ENCODE measurements around the gene AUNIP. TPM values are rescaled to one million over a fixed set of nuclear protein-coding genes. Genes with fewer than 3 reads are reported as not detected.

Gene AUNIP
- total RNA-seq, 1 experiment from 2014 or later = 17.6 TPM

GRCh38 chr1:25820247-25821111 lies 38.8 kb downstream of the AUNIP start:
- H3K4me2 ChIP-seq (ENCODE audit: low read length) = peak overlapping the region; percentile 93
- H3K9ac ChIP-seq (ENCODE audit: low read length) = peak overlapping the region; percentile 89
- H4K20me1 ChIP-seq (ENCODE audit: low read length) = peaks cover 11% of the 10 kb centered on the region; the same call in 1 of the 2 replicates
- no peak for TF ChIP-seq EZH2 (IDR thresholded peaks at IDR 0.05; ENCODE audit: low read length, unreplicated experiment)
- TF ChIP-seq CTCF (conservative IDR thresholded peaks at IDR 0.05; ENCODE audit: low read depth, low read length) = no peak
- no peak for TF ChIP-seq EZH2phosphoT487 (IDR thresholded peaks at IDR 0.05; ENCODE audit: borderline replicate concordance, low read length)
- POLR2A ChIA-PET (ENCODE audit: unreplicated experiment) = interaction anchor here (0.6 kb wide), 4 partner anchors 20 to 1338 kb away, joined by 3 to 16 read pairs (median 5); partner anchors contain the start of gene PAFAH2
- ATAC-seq = peak; percentile 62
- no peaks in the 10 kb centered on the region for H3F3A ChIP-seq (ENCODE audit: low read length, unreplicated experiment)
- no TSS peak for BruUV-seq (replicated peaks)
- peak; percentile 68 for DNase-seq
- H3K9me2 ChIP-seq (replicated peaks; ENCODE audit: low read length) = no peaks in the 10 kb centered on the region
- H2AFZ ChIP-seq (ENCODE audit: low read length) = peak overlapping the region; percentile 88
- no peaks in the 10 kb centered on the region for H3K36me3 ChIP-seq (ENCODE audit: low read depth, low read length)
- peak overlapping the region; percentile 41 for H3K27ac ChIP-seq (ENCODE audit: low read length)
- no peaks in the 10 kb centered on the region for H3K9me3 ChIP-seq (ENCODE audit: low read length)
- peaks cover 41% of the 10 kb centered on the region for H3K79me2 ChIP-seq (ENCODE audit: low read length)
- CTCF ChIA-PET = interaction anchor here (0.9 kb wide), 1 partner anchor 212 kb away, joined by 3 read pairs; no protein-coding TSS in a partner anchor
- peaks cover 23% of the 10 kb centered on the region for H3K4me1 ChIP-seq (ENCODE audit: insufficient read depth, low read length)
- H3K4me3 ChIP-seq (ENCODE audit: low read length) = peak overlapping the region; percentile 93
- no peaks in the 10 kb centered on the region for H3K27me3 ChIP-seq (ENCODE audit: low read length)
- intact Hi-C loops (cut with micrococcal nuclease) = loop anchor here (5.0 kb wide), 1 partner anchor 177 kb away; the partner anchor contains the start of gene PAFAH2

- ChIA-PET POLR2A (ENCODE audit: unreplicated experiment) (interaction anchor here (0.6 kb wide), 5 partner anchors 21 to 1338 kb away, joined by 3 to 16 read pairs (median 4); partner anchors contain the start of gene PAFAH2), CTCF (no interaction called here)
- Histone ChIP-seq H3K4me2 (ENCODE audit: low read length) (peak within 1 kb of the TSS; percentile 93), H3K9me2 (replicated peaks; ENCODE audit: low read length) (no peaks in the 10 kb centered on the region), H3K79me2 (ENCODE audit: low read length) (peaks cover 41% of the 10 kb centered on the region), H4K20me1 (ENCODE audit: low read length) (peaks cover 11% of the 10 kb centered on the region; the same call in 1 of the 2 replicates), H2AFZ (ENCODE audit: low read length) (peak within 1 kb of the TSS; percentile 88), H3K36me3 (ENCODE audit: low read depth, low read length) (no peaks in the 10 kb centered on the region), H3K27me3 (ENCODE audit: low read length) (no peaks in the 10 kb centered on the region), H3F3A (ENCODE audit: low read length, unreplicated experiment) (no peaks in the 10 kb centered on the region), H3K27ac (ENCODE audit: low read length) (peak within 1 kb of the TSS; percentile 41), H3K9ac (ENCODE audit: low read length) (peak within 1 kb of the TSS; percentile 89), H3K9me3 (ENCODE audit: low read length) (no peaks in the 10 kb centered on the region), H3K4me1 (ENCODE audit: insufficient read depth, low read length) (peaks cover 23% of the 10 kb centered on the region), H3K4me3 (ENCODE audit: low read length) (peak within 1 kb of the TSS; percentile 93)
- ATAC-seq = peak; percentile 83
- no TSS peak for BruUV-seq (replicated peaks)
- TF ChIP-seq CTCF (conservative IDR thresholded peaks at IDR 0.05; ENCODE audit: low read depth, low read length) (no peak), EZH2 (IDR thresholded peaks at IDR 0.05; ENCODE audit: low read length, unreplicated experiment) (no peak), EZH2phosphoT487 (IDR thresholded peaks at IDR 0.05; ENCODE audit: borderline replicate concordance, low read length) (no peak)
- peak; percentile 72 for DNase-seq
- intact Hi-C loops (cut with micrococcal nuclease) = loop anchor here (5.0 kb wide), 1 partner anchor 178 kb away; the partner anchor contains the start of gene PAFAH2
Observed at GRCh38 chr1:25819491-25820246, 39.6 kb downstream of the AUNIP start, which contains the start of gene MTFR1L. Gene MTFR1L, plus strand, starts transcription at chr1:25819954. Its CDS starts 3,151 bp downstream, at chr1:25823105.
